Fibroblast of skin of right quadriceps (primary cell): ENCODE results near the gene SHB.

Experiments
- DNase-seq: peaks from one replicate; pipeline ENCODE4 v3.0.0-alpha.2; 2013

The SHB gene

DNA sequence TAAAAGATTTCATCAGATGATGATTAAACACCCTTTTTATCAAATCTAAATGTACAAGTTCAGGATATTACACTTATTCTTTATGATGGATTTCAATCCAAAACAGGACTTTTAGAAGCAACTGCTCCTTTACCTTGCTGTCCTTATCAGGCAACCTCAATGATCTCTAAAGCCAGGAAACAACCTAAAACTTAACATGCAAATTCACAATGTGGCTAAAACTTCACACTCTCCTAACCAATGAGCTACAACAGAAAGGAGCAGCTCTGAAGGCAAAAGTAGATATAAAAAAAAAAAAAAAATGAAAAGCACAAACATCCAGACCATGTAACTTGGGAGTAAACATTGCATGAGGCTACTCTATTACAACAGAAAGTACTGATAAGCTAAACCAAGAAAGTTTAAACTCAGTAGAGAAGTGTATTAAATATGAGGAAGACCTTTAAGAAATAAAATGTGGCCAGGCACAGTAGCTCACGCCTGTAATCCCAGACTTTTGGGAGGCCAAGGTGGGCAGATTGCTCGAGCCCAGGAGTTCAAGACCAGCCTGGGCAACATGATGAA, 188.0 kb downstream of the SHB start:
- no peak for DNase-seq

DNA sequence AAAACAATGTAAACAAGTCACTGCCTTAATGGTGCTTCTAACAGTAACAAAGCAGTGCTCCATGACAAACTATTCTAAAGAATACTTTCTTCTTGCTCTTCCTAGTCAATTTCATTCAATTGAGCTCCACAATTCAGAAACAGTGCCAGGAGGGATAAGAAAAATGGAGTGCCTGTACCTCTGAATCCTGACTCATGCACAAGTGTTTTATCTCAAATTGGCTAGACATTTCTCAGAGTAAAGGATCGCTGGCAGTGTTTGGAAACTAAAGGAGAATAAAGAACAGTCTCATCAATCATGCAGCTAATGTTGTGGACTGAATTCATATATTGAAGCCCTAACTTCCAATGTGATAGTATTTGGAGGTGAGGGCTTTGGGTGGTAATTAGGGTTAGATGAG, 192.7 kb downstream of the SHB start:
- DNase-seq = no peak

DNA sequence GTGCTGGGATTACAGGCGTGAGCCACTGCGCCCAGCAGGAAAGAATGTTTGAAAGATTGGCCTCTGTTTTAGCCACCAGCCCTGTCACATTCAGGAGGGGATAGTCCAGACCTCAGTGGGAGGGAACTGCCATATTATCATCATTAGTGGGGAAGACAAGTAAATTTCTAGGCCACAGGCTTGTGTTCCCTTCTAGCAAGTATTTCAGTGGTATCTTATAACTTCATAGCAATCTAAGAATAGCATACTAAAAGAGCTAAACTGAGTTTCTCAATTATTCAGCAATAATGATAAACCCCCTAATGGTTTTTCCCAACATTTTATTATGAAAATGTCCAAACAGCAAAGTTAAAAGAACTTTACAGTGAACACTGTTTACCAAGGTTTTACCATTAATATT, 195.1 kb downstream of the SHB start:
- DNase-seq = no peak

DNA sequence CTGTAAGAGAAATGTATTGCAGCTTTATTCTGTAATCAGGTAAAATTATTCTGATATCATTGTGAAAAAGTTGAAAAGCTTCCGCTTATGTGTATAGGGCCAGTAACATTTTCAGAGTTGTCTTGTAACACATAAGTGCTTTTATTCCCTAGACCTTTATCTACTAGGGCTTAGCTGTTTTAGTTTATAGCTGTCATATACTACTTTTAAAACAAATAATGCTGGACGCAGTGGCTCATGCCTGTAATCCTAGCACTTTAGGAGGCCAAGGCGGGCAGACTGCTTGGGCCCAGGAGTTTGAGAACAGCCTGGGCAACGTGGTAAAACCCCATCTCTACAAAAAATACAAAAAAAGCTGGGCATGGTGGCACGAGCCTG, 198.2 kb downstream of the SHB start:
- no peak for DNase-seq

DNA sequence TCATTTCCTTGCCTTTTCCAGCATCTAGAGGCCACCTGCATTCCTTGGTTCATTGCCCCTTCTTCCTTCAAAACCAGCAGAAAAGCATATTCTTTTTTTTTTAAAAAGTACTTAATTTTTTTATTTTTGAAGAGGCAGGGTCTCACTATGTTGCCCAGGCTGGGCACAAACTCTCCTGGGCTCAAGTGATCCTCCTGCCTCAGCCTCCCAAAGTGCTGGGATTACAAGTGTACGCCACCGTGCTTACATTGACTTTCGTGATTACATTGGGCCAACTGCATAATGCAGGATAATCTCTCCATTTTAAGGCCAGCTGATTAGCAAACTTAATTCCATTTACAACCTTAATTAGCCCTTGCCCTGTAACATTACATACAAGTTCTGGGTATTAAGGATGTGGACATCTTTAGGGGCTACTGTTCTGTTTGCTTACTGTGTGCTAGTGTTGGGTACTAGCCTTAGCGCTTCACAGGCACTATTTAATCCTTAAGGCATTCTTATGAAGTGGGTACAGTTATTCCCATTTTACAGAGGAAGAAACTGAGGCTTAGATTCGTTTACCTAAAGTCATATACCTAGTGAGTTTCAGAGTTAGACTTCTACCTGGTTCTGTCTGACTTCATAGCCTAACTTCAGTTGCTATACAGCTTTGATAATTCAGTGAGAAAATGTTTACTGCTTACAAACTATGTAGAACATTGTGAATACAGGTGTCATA, 198.8 kb downstream of the SHB start:
- no peak for DNase-seq
